Caco-2 (cell line): ENCODE results near the gene SLIT3. TPM values are rescaled to one million over a fixed set of nuclear protein-coding genes. Genes with fewer than 3 reads are reported as not detected.
A peak's percentile ranks its signal among the peaks of the same experiment; 100 is the strongest.

Experiments used
- BruUV-seq: library from RNA; stranded (reverse); fragments of 400-500 nt; replicated peaks from 2 replicates; lab custom pipeline; 2021; lab: Mats Ljungman, UMichigan
- CTCF ChIA-PET: fragments of 300-600 bp; sonication (Branson Sonifier 250); formaldehyde crosslinking; loops from one replicate; lab custom pipeline; 2022; ENCODE audit warnings: antibody characterized with exemption; lab: Charles Lee
- POLR2A ChIA-PET: fragments of 300-600 bp; sonication (Branson Sonifier 250); formaldehyde crosslinking; loops from one replicate; lab custom pipeline; 2022; ENCODE audit warnings: antibody characterized with exemption; lab: Charles Lee
- DNase-seq, 2 experiments: peaks; one replicate each; pipeline versions ENCODE4 v3.0.0 to v3.0.0-alpha.2; 2020 to 2022
- H3K27me3 ChIP-seq: replicated peaks from 2 replicates; pipeline ENCODE4 v1.6.0; 2011; ENCODE audit warnings: low read length; ENCODE audit not compliant: control insufficient read depth, insufficient read depth
- H3K36me3 ChIP-seq: 2 replicates; pipeline ENCODE4 v1.5.1; 2011; ENCODE audit warnings: low read length; ENCODE audit not compliant: control insufficient read depth, insufficient read depth
- H3K4me1 ChIP-seq: fragments of 250-450 bp; sonication (Bioruptor Pico); 2 replicates; pipeline ENCODE4 v1.5.1; 2020; ENCODE audit warnings: mild to moderate bottlenecking
- H3K4me3 ChIP-seq: 2 replicates; pipeline ENCODE4 v1.5.1; 2011; ENCODE audit warnings: low read depth, mild to moderate bottlenecking, control low read depth, low read length
- H3K9me3 ChIP-seq: fragments of 250-450 bp; sonication (Bioruptor Pico); 2 replicates; pipeline ENCODE4 v1.5.1; 2020; ENCODE audit warnings: mild to moderate bottlenecking, moderate library complexity
- H3K27ac Mint-ChIP-seq: one replicate; pipeline ENCODE4 v1.8.0; 2022; ENCODE audit warnings: mixed read lengths; ENCODE audit not compliant: unreplicated experiment
- H3K27me3 Mint-ChIP-seq: one replicate; pipeline ENCODE4 v1.8.0; 2022; ENCODE audit warnings: mixed read lengths; ENCODE audit not compliant: insufficient read depth, unreplicated experiment
- H3K36me3 Mint-ChIP-seq: one replicate; pipeline ENCODE4 v1.8.0; 2022; ENCODE audit warnings: mild to moderate bottlenecking, mixed read lengths; ENCODE audit not compliant: insufficient read depth, unreplicated experiment
- H3K4me1 Mint-ChIP-seq: one replicate; pipeline ENCODE4 v1.8.0; 2022; ENCODE audit warnings: low read depth, mixed read lengths; ENCODE audit not compliant: unreplicated experiment
- H3K4me3 Mint-ChIP-seq: one replicate; pipeline ENCODE4 v1.8.0; 2022; ENCODE audit warnings: mild to moderate bottlenecking, moderate library complexity, mixed read lengths; ENCODE audit not compliant: unreplicated experiment
- H3K9me3 Mint-ChIP-seq: one replicate; pipeline ENCODE4 v1.8.0; 2022; ENCODE audit warnings: mixed read lengths; ENCODE audit not compliant: unreplicated experiment
- CTCF ChIP-seq, 2 experiments: fragments of 200-600 bp in 1 of 2; IDR thresholded peaks; 1 replicate in 1 of 2; 2 replicates in 1 of 2; pipeline versions ENCODE4 v1.5.1 to v1.8.0; 2011 to 2022; ENCODE audit warnings: antibody characterized with exemption in 1 of 2, control low read depth in 1 of 2, inconsistent platforms in 1 of 2, low read depth in 1 of 2, low read length in 1 of 2, mild to moderate bottlenecking in 1 of 2, moderate library complexity in 1 of 2; ENCODE audit not compliant: insufficient read depth in 1 of 2, severe bottlenecking in 1 of 2, unreplicated experiment in 1 of 2
- intact Hi-C: fragments of 100-400 bp; cut with micrococcal nuclease; formaldehyde crosslinking; loops from one replicate; pipeline ENCODE4 v1.10.0; 2022; ENCODE audit not compliant: unreplicated experiment
- total RNA-seq: library from RNA; stranded (reverse); gene quantifications from 2 replicates; pipeline ENCODE4 v1.2.3, GENCODE V29; 2022

The SLIT3 gene
- total RNA-seq, 1 experiment from 2014 or later, result 2.1 TPM

GRCh38 chr5:169126481-169127021 lies 174.4 kb downstream of the SLIT3 start:
- Mint-ChIP-seq H3K4me1 (peaks cover 13% of the 10 kb centered on the region), H3K9me3 (no peaks in the 10 kb centered on the region), H3K4me3 (no peak overlapping the region), H3K27ac (peak overlapping the region; percentile 42), H3K36me3 (no peaks in the 10 kb centered on the region), H3K27me3 (no peaks in the 10 kb centered on the region)
- Histone ChIP-seq H3K4me3 (no peak overlapping the region), H3K27me3 (no peaks in the 10 kb centered on the region), H3K9me3 (no peaks in the 10 kb centered on the region), H3K4me1 (peaks cover 15% of the 10 kb centered on the region), H3K36me3 (no peaks in the 10 kb centered on the region; the same call in 1 of the 2 replicates)
- BruUV-seq, result no TSS peak
- DNase-seq, result no peak
- intact Hi-C loops, result no loop called here
- no peak for TF ChIP-seq CTCF (IDR thresholded peaks at IDR 0.05; ENCODE audit: insufficient read depth in 1 of 2, low read depth in 1 of 2, low read length in 1 of 2, severe bottlenecking in 1 of 2, unreplicated experiment in 1 of 2)
- CTCF ChIA-PET, result no interaction called here
- POLR2A ChIA-PET, result no interaction called here

GRCh38 chr5:169125571-169125970 lies 175.4 kb downstream of the SLIT3 start:
- ChIA-PET CTCF (no interaction called here), POLR2A (no interaction called here)
- Histone ChIP-seq H3K36me3 (no peaks in the 10 kb centered on the region; the same call in 1 of the 2 replicates), H3K4me3 (no peak overlapping the region), H3K27me3 (no peaks in the 10 kb centered on the region), H3K9me3 (no peaks in the 10 kb centered on the region), H3K4me1 (peaks cover 10% of the 10 kb centered on the region)
- DNase-seq, result no peak
- Mint-ChIP-seq H3K36me3 (no peaks in the 10 kb centered on the region), H3K27ac (peak overlapping the region; percentile 42), H3K4me1 (peaks cover 10% of the 10 kb centered on the region), H3K27me3 (no peaks in the 10 kb centered on the region), H3K4me3 (no peak overlapping the region), H3K9me3 (no peaks in the 10 kb centered on the region)
- intact Hi-C loops, result no loop called here
- TF ChIP-seq CTCF (IDR thresholded peaks at IDR 0.05; ENCODE audit: insufficient read depth in 1 of 2, low read depth in 1 of 2, low read length in 1 of 2, severe bottlenecking in 1 of 2, unreplicated experiment in 1 of 2), result no peak
- no TSS peak for BruUV-seq

GRCh38 chr5:169122951-169123350 lies 178.0 kb downstream of the SLIT3 start:
- no TSS peak for BruUV-seq
- Mint-ChIP-seq H3K36me3 (no peaks in the 10 kb centered on the region), H3K27me3 (no peaks in the 10 kb centered on the region), H3K4me3 (no peak overlapping the region), H3K4me1 (peaks cover 10% of the 10 kb centered on the region), H3K9me3 (no peaks in the 10 kb centered on the region), H3K27ac (no peak overlapping the region)
- CTCF ChIA-PET, result interaction anchor here (0.5 kb wide), 1 partner anchor 94 kb away, joined by 5 read pairs; no protein-coding TSS in a partner anchor
- intact Hi-C loops, result no loop called here
- POLR2A ChIA-PET, result no interaction called here
- H3K27me3 ChIP-seq, result no peaks in the 10 kb centered on the region
- H3K4me1 ChIP-seq, result peaks cover 10% of the 10 kb centered on the region
- DNase-seq, result no peak
- no peaks in the 10 kb centered on the region; the same call in 1 of the 2 replicates for H3K36me3 ChIP-seq
- TF ChIP-seq CTCF (IDR thresholded peaks at IDR 0.05; ENCODE audit: insufficient read depth in 1 of 2, low read depth in 1 of 2, low read length in 1 of 2, severe bottlenecking in 1 of 2, unreplicated experiment in 1 of 2), result no peak
- H3K4me3 ChIP-seq, result no peak overlapping the region
- H3K9me3 ChIP-seq, result no peaks in the 10 kb centered on the region
